AG10803 (cell line): Measurements from ENCODE around the gene CROCC.
"Not testable (repeated sequence)": the region's sequence is repeated elsewhere in the genome, so short reads cannot be mapped to it uniquely, and the experiment has no call there.

Experiments
- DNase-seq: peaks from one replicate; pipeline ENCODE4 v3.0.0; 2010; ENCODE audit warnings: low read depth
- H3K4me3 ChIP-seq: 2 replicates; pipeline ENCODE4 v1.5.1; 2011; ENCODE audit warnings: mild to moderate bottlenecking, low read length, control low read depth
- CTCF ChIP-seq: conservative IDR thresholded peaks from 2 replicates; pipeline ENCODE4 v1.5.1; 2011; ENCODE audit warnings: mild to moderate bottlenecking, low read length, control low read depth, inconsistent platforms

The CROCC gene

GRCh38 chr1:16955186-16955585 is 33.5 kb downstream of the CROCC start:
- no peak for TF ChIP-seq CTCF
- no peak overlapping the region for H3K4me3 ChIP-seq
- no peak for DNase-seq

- DNase-seq = no peak
- no peak for TF ChIP-seq CTCF
- no peak overlapping the region for H3K4me3 ChIP-seq
These were observed 35.0 kb downstream of the CROCC start for GRCh38 chr1:16956775-16957174.

- no peak overlapping the region for H3K4me3 ChIP-seq
- no peak for DNase-seq
- TF ChIP-seq CTCF = no peak
These were observed 36.0 kb downstream of the CROCC start for GRCh38 chr1:16957731-16958130.

- no peak for TF ChIP-seq CTCF
- no peak overlapping the region for H3K4me3 ChIP-seq
- DNase-seq = no peak
These were observed 36.7 kb downstream of the CROCC start for GRCh38 chr1:16958475-16958874.

- TF ChIP-seq CTCF = peak; percentile 61
- H3K4me3 ChIP-seq = peak overlapping the region; percentile 56
- DNase-seq = peak; percentile 80
These were observed 39.0 kb downstream of the CROCC start for GRCh38 chr1:16960560-16961296.

- DNase-seq = no peak
- TF ChIP-seq CTCF = no peak
- H3K4me3 ChIP-seq = peak overlapping the region; percentile 56
These were observed 39.8 kb downstream of the CROCC start for GRCh38 chr1:16961297-16962133.

GRCh38 chr1:16964169-16964568 is 42.4 kb downstream of the CROCC start:
- not testable (repeated sequence) for DNase-seq, H3K4me3 ChIP-seq
